HEK293 (cell line): ENCODE measurements around the gene NR2C2.

ENCODE experiments used
- BCL11A ChIP-seq: fragments of 450-650 bp; formaldehyde crosslinking; IDR thresholded peaks from 2 replicates; pipeline ENCODE4 v1.5.1; 2016; ENCODE audit warnings: low read depth, missing biosample characterization, missing genetic modification characterization
- CTCF ChIP-seq: fragments of 450-650 bp; formaldehyde crosslinking; IDR thresholded peaks from 2 replicates; pipeline ENCODE4 v1.5.1; 2016; ENCODE audit warnings: missing biosample characterization, missing genetic modification characterization
- GLIS1 ChIP-seq: fragments of 450-650 bp; formaldehyde crosslinking; IDR thresholded peaks from 2 replicates; pipeline ENCODE4 v1.5.1; 2016; ENCODE audit warnings: missing biosample characterization, missing genetic modification characterization
- GLIS2 ChIP-seq: fragments of 450-650 bp; formaldehyde crosslinking; IDR thresholded peaks from 2 replicates; pipeline ENCODE4 v1.5.1; 2016; ENCODE audit warnings: missing biosample characterization, missing genetic modification characterization
- KLF1 ChIP-seq: fragments of 450-650 bp; formaldehyde crosslinking; IDR thresholded peaks from 2 replicates; pipeline ENCODE4 v1.5.1; 2016; ENCODE audit warnings: missing biosample characterization, missing genetic modification characterization
- KLF16 ChIP-seq: fragments of 450-650 bp; formaldehyde crosslinking; IDR thresholded peaks from 2 replicates; pipeline ENCODE4 v1.5.1; 2017; ENCODE audit warnings: missing biosample characterization, missing genetic modification characterization
- KLF7 ChIP-seq: fragments of 450-650 bp; formaldehyde crosslinking; IDR thresholded peaks from 2 replicates; pipeline ENCODE4 v1.5.1; 2016; ENCODE audit warnings: missing biosample characterization, missing genetic modification characterization, borderline replicate concordance
- PRDM10 ChIP-seq: fragments of 450-650 bp; formaldehyde crosslinking; IDR thresholded peaks from 2 replicates; pipeline ENCODE4 v1.5.1; 2016; ENCODE audit warnings: missing biosample characterization, missing genetic modification characterization
- SETDB1 ChIP-seq: IDR thresholded peaks from one replicate; pipeline ENCODE4 v1.6.1; 2017; ENCODE audit warnings: mild to moderate bottlenecking, low read length, moderate library complexity, mixed read lengths; ENCODE audit not compliant: insufficient read length
- SP3 ChIP-seq: fragments of 450-650 bp; formaldehyde crosslinking; IDR thresholded peaks from 2 replicates; pipeline ENCODE4 v1.5.1; 2016; ENCODE audit warnings: missing biosample characterization, missing genetic modification characterization
- SP7 ChIP-seq: fragments of 450-650 bp; formaldehyde crosslinking; IDR thresholded peaks from 2 replicates; pipeline ENCODE4 v1.5.1; 2016; ENCODE audit warnings: missing biosample characterization, missing genetic modification characterization
- ZBTB21 ChIP-seq: fragments of 450-650 bp; formaldehyde crosslinking; IDR thresholded peaks from 2 replicates; pipeline ENCODE4 v1.5.1; 2017; ENCODE audit warnings: missing biosample characterization, missing genetic modification characterization
- ZBTB26 ChIP-seq: fragments of 450-650 bp; formaldehyde crosslinking; optimal IDR thresholded peaks from 2 replicates; pipeline ENCODE3; 2016; ENCODE audit warnings: missing biosample characterization, mild to moderate bottlenecking, missing genetic modification characterization
- ZNF132 ChIP-seq: fragments of 450-650 bp; formaldehyde crosslinking; IDR thresholded peaks from 2 replicates; pipeline ENCODE4 v1.5.1; 2017; ENCODE audit warnings: missing biosample characterization, missing genetic modification characterization, borderline replicate concordance
- ZNF214 ChIP-seq: fragments of 450-650 bp; formaldehyde crosslinking; IDR thresholded peaks from 2 replicates; pipeline ENCODE4 v1.5.1; 2017; ENCODE audit warnings: missing biosample characterization, mild to moderate bottlenecking, missing genetic modification characterization, borderline replicate concordance
- ZNF366 ChIP-seq: fragments of 450-650 bp; formaldehyde crosslinking; conservative IDR thresholded peaks from 2 replicates; pipeline ENCODE4 v1.5.1; 2016; ENCODE audit warnings: missing biosample characterization, missing genetic modification characterization
- ZNF37A ChIP-seq: fragments of 450-650 bp; IDR thresholded peaks from 2 replicates; pipeline ENCODE4 v1.5.1; 2018; ENCODE audit warnings: missing biosample characterization, missing genetic modification characterization
- ZNF398 ChIP-seq: fragments of 450-650 bp; formaldehyde crosslinking; IDR thresholded peaks from 2 replicates; pipeline ENCODE4 v1.5.1; 2017; ENCODE audit warnings: missing biosample characterization, missing genetic modification characterization
- ZNF449 ChIP-seq: fragments of 450-650 bp; formaldehyde crosslinking; IDR thresholded peaks from 2 replicates; pipeline ENCODE4 v1.5.1; 2017; ENCODE audit warnings: missing biosample characterization, mild to moderate bottlenecking, missing genetic modification characterization, moderate library complexity
- ZNF626 ChIP-seq: fragments of 450-650 bp; sonication (Bioruptor Pico); formaldehyde crosslinking; IDR thresholded peaks from 2 replicates; pipeline ENCODE4 v1.5.1; 2018; ENCODE audit warnings: missing biosample characterization, missing genetic modification characterization, inconsistent platforms
- ZNF639 ChIP-seq: fragments of 450-650 bp; formaldehyde crosslinking; IDR thresholded peaks from 2 replicates; pipeline ENCODE4 v1.5.1; 2016; ENCODE audit warnings: missing biosample characterization, missing genetic modification characterization
- ZNF660 ChIP-seq: fragments of 450-650 bp; IDR thresholded peaks from 2 replicates; pipeline ENCODE4 v1.5.1; 2018; ENCODE audit warnings: missing biosample characterization, mild to moderate bottlenecking, missing genetic modification characterization
- ZNF670 ChIP-seq: fragments of 450-650 bp; formaldehyde crosslinking; IDR thresholded peaks from 2 replicates; pipeline ENCODE4 v1.5.1; 2016; ENCODE audit warnings: missing biosample characterization, missing genetic modification characterization, low read depth
- ZNF692 ChIP-seq: fragments of 450-650 bp; formaldehyde crosslinking; IDR thresholded peaks from 2 replicates; pipeline ENCODE4 v1.5.1; 2016; ENCODE audit warnings: missing biosample characterization, missing genetic modification characterization
- ZNF701 ChIP-seq: fragments of 450-650 bp; formaldehyde crosslinking; IDR thresholded peaks from 2 replicates; pipeline ENCODE4 v1.5.1; 2016; ENCODE audit warnings: missing biosample characterization, missing genetic modification characterization
- ZNF791 ChIP-seq: fragments of 450-650 bp; formaldehyde crosslinking; IDR thresholded peaks from 2 replicates; pipeline ENCODE4 v1.5.1; 2016; ENCODE audit warnings: missing biosample characterization, missing genetic modification characterization

The NR2C2 gene

GRCh38 chr3:14947886-14948608 lies 664 bp downstream of the NR2C2 start (continued):
- peak; percentile 68 for TF ChIP-seq ZNF692 (tag by site-specific recombination)
- no peak for TF ChIP-seq SETDB1
- peak; percentile 5; the same call in 1 of the 2 replicates for TF ChIP-seq GLIS1 (tag by site-specific recombination)
- 0 out of 2 replicates have a peak, but pooled peaks have one; percentile 23 for TF ChIP-seq GLIS2 (tag by site-specific recombination)
- TF ChIP-seq SP7 (tag by site-specific recombination): peak; percentile 56
- TF ChIP-seq ZNF626 (tag by site-specific recombination): 0 out of 2 replicates have a peak, but pooled peaks have one; percentile 17
- peak; percentile 82 for TF ChIP-seq ZBTB26
- peak; percentile 81; the same call in 1 of the 2 replicates for TF ChIP-seq ZNF660
- TF ChIP-seq SP3: peak; percentile 98
- TF ChIP-seq ZNF670 (tag by site-specific recombination): no peak
- peak; percentile 16; the same call in 1 of the 2 replicates for TF ChIP-seq ZNF37A (tag by site-specific recombination)
- TF ChIP-seq ZNF214 (tag by site-specific recombination): no peak
- TF ChIP-seq ZBTB21: peak; percentile 13; the same call in 1 of the 2 replicates
- TF ChIP-seq KLF1 (tag by site-specific recombination): peak; percentile 72
- no peak for TF ChIP-seq CTCF (tag by site-specific recombination)
- no peak for TF ChIP-seq ZNF701 (tag by site-specific recombination)
- peak; percentile 65; the same call in 1 of the 2 replicates for TF ChIP-seq ZNF639 (tag by site-specific recombination)
- peak; percentile 51; the same call in 1 of the 2 replicates for TF ChIP-seq KLF7 (tag by site-specific recombination)
- peak; percentile 97 for TF ChIP-seq PRDM10
- no peak for TF ChIP-seq ZNF132 (tag by site-specific recombination)
- peak; percentile 99 for TF ChIP-seq ZNF449 (tag by site-specific recombination)
- TF ChIP-seq ZNF398 (tag by site-specific recombination): peak; percentile 94
- TF ChIP-seq BCL11A (tag by site-specific recombination): no peak
- peak; percentile 47; the same call in 1 of the 2 replicates for TF ChIP-seq KLF16 (tag by site-specific recombination)
- no peak for TF ChIP-seq ZNF791
- TF ChIP-seq ZNF366 (tag by site-specific recombination): peak; percentile 99
